Stimulated activated CD4-positive, alpha-beta T cell treated with anti-CD3 and anti-CD28 coated beads, Interleukin-4, amount 100 ng/mL, for 1 hour (primary cell): Measurements from ENCODE around the gene TMEM218.

Source experiments
- DNase-seq: peaks from one replicate; pipeline ENCODE4 v3.0.0-alpha.2; 2020

The TMEM218 gene

DNA sequence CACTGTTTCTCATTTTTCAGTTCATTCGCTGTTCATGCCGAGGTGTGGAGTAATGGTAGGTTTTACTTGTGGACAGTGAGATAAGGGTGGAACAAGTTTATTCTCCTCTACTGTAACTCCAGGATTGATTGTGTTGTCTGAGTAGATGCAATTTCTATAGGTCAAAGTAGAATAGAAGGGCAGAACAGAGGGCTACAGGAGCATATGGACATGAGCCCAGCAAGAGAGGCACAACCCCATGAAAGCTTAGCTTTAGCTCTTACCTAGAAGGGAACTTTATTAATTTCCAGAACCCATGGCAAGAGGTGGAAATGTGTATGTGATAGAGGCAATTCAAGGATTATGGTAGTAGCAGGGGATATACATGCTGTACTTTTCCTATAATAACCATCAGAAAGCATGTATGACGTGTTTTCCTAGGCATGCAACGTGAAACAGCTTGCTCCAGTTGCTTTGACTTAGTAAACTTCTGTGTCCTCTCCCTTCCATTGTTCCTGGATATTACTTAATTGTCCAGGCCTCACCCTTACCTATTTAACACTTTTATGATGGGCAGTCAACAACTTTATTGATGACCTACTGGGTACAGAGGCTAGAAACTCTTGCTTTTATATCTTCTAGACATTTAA, 62.1 kb downstream of the TMEM218 start:
- no peak for DNase-seq
